T-cell (primary cell): Measurements from ENCODE around the gene PAX5. TPM values are rescaled to one million over a fixed set of nuclear protein-coding genes. Genes with fewer than 3 reads are reported as not detected.

Experiments
- ATAC-seq, 4 experiments: fragments of 200-7000 bp in 3 of 4; fragments of 150-1000 bp in 1 of 4; cut with Tn5 transposase; replicated peaks in 1 of 4; 1 replicate in 3 of 4; 2 replicates in 1 of 4; pipeline ENCODE4 v1.10.0; 2021; ENCODE audit warnings: moderate library complexity in 3 of 4, mild to moderate bottlenecking in 2 of 4, moderate number of reproducible peaks in 1 of 4
- CTCF ChIA-PET, 2 donors: fragments of 300-600 bp; sonication (Branson Sonifier 250); formaldehyde crosslinking; loops; one replicate each; lab custom pipeline; 2022; ENCODE audit warnings: antibody characterized with exemption in 2 of 2; lab: Charles Lee
- POLR2A ChIA-PET, 2 donors: fragments of 300-600 bp; sonication (Branson Sonifier 250); formaldehyde crosslinking; loops; one replicate each; lab custom pipeline; 2022; ENCODE audit warnings: antibody characterized with exemption in 2 of 2; lab: Charles Lee
- DNase-seq, 35 experiments: peaks; one replicate each; pipeline versions ENCODE4 v3.0.0 to v3.0.0-alpha.2; 2013 to 2023
- H3K27ac ChIP-seq: one replicate; pipeline ENCODE4 v1.5.1; 2013; ENCODE audit warnings: low read length
- H3K27me3 ChIP-seq, 2 experiments: replicated peaks in 1 of 2; 1 replicate in 1 of 2; 2 replicates in 1 of 2; pipeline versions ENCODE4 v1.6.1 to v1.7.0; 2013; ENCODE audit warnings: low read length in 1 of 2, mixed read lengths in 1 of 2; ENCODE audit not compliant: control insufficient read depth in 2 of 2, insufficient read depth in 2 of 2; ENCODE audit errors: extremely low read depth in 1 of 2
- H3K36me3 ChIP-seq, 2 donors: 1 replicate in 1 of 2; 2 replicates in 1 of 2; pipeline versions ENCODE4 v1.6.1 to v1.7.0; 2013; ENCODE audit warnings: low read length in 1 of 2; ENCODE audit not compliant: control insufficient read depth in 2 of 2, insufficient read depth in 1 of 2; ENCODE audit errors: extremely low read depth in 1 of 2
- H3K4me1 ChIP-seq, 2 experiments: 1 replicate in 1 of 2; 2 replicates in 1 of 2; pipeline versions ENCODE4 v1.6.1 to v1.7.0; 2013; ENCODE audit warnings: low read length in 2 of 2, mixed read lengths in 1 of 2; ENCODE audit not compliant: insufficient read depth in 2 of 2, control insufficient read depth in 1 of 2; ENCODE audit errors: extremely low read depth in 1 of 2
- H3K4me3 ChIP-seq, 2 donors: 1 replicate in 1 of 2; 2 replicates in 1 of 2; pipeline versions ENCODE4 v1.5.1 to v1.7.0; 2013; ENCODE audit warnings: mild to moderate bottlenecking in 2 of 2, low read length in 1 of 2, moderate library complexity in 1 of 2; ENCODE audit not compliant: control insufficient read depth in 1 of 2; ENCODE audit errors: extremely low read depth in 1 of 2
- H3K9me3 ChIP-seq: 2 replicates; pipeline ENCODE4 v1.7.0; 2013
- H3K27ac Mint-ChIP-seq, 2 donors: one replicate each; pipeline ENCODE4 v1.8.0; 2020 to 2021; ENCODE audit warnings: mild to moderate bottlenecking in 2 of 2, mixed read lengths in 2 of 2
- H3K27me3 Mint-ChIP-seq, 2 donors: one replicate each; pipeline ENCODE4 v1.8.0; 2021 to 2022; ENCODE audit warnings: mixed read lengths in 2 of 2
- H3K36me3 Mint-ChIP-seq: one replicate; pipeline ENCODE4 v1.8.0; 2021; ENCODE audit warnings: mixed read lengths
- H3K4me1 Mint-ChIP-seq, 3 donors: one replicate each; pipeline ENCODE4 v1.8.0; 2020 to 2022; ENCODE audit warnings: mixed read lengths in 3 of 3, mild to moderate bottlenecking in 1 of 3
- H3K4me3 Mint-ChIP-seq, 3 donors: one replicate each; pipeline ENCODE4 v1.8.0; 2020 to 2022; ENCODE audit warnings: mild to moderate bottlenecking in 3 of 3, mixed read lengths in 3 of 3, moderate library complexity in 3 of 3
- H3K9me3 Mint-ChIP-seq, 3 donors: one replicate each; pipeline ENCODE4 v1.8.0; 2020 to 2022; ENCODE audit warnings: mixed read lengths in 3 of 3
- WGBS: methylation state at CpG from one replicate; pipeline ENCODE4 v1.1.5; 2013; ENCODE audit warnings: missing lambda C conversion rate; ENCODE audit not compliant: insufficient coverage; 5-methylcytosine and 5-hydroxymethylcytosine counted together
- total RNA-seq, 35 experiments: library from RNA in 6 of 35; stranded (reverse) in 6 of 35; fragments of 120-200 nt in 1 of 35; gene quantifications; one replicate each; pipeline versions ENCODE4 v1.2.1 to v1.2.4 and lab custom pipeline; 2013 to 2026

Gene PAX5
- total RNA-seq, 5 donors from 2014 or later (not counting 1 experiment from before 2014, with no cell fraction given): 1.7 to 12.4 (median 4.4) TPM

DNA sequence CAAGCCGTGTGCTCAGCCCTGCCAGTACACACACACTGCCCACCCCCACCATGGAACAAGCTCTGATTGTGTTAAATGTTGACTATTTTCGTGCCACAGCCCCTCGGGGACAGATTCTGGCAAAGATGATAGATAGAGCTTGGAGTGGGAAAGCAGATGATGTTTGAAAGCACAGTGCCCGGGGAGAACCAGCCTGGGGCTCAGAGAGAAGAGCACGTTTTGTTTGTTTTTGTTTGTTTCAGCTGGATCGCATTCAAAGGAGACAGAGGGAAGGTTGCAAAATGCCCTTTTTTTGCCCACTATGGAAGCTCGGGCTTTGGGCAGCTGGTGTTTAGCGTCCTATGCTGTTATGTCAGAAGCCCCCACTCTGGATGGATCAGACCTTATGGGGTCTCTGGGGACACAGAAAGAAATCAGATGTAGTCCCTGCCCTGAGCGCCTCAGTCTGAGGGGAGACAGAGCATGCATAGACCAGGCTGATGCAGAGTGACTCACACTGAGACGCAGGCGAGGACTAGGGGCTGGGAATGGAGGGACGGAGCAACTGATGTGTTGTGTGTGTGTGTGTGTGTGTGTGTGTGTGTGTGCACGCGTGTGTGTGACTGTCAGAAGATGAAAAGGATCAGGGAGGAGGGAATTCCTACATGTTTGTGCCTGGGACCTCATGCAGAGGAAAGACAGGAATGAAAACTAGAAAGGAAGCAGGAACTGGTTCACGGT is 231.7 kb downstream of the PAX5 start:
- Mint-ChIP-seq H3K36me3 (no peaks in the 10 kb centered on the region), H3K9me3 (no peaks in the 10 kb centered on the region), H3K27me3 (peaks cover 17 to 30% of the 10 kb centered on the region in 2 donors), H3K4me1 (no peaks in the 10 kb centered on the region), H3K4me3 (no peak overlapping the region), H3K27ac (no peak overlapping the region)
- H3K27me3 ChIP-seq: peaks cover 0 to 32% of the 10 kb centered on the region in 2 experiments
- H3K27ac ChIP-seq: no peak overlapping the region
- 84% methylated on average over 14 of the region's 15 CpGs for WGBS
- POLR2A ChIA-PET: no interaction called here
- no peak for ATAC-seq
- no peak for DNase-seq
- H3K4me1 ChIP-seq: no peaks in the 10 kb centered on the region
- H3K4me3 ChIP-seq: no peak overlapping the region
- H3K36me3 ChIP-seq: no peaks in the 10 kb centered on the region
- no peaks in the 10 kb centered on the region for H3K9me3 ChIP-seq
- CTCF ChIA-PET: no interaction called here

DNA sequence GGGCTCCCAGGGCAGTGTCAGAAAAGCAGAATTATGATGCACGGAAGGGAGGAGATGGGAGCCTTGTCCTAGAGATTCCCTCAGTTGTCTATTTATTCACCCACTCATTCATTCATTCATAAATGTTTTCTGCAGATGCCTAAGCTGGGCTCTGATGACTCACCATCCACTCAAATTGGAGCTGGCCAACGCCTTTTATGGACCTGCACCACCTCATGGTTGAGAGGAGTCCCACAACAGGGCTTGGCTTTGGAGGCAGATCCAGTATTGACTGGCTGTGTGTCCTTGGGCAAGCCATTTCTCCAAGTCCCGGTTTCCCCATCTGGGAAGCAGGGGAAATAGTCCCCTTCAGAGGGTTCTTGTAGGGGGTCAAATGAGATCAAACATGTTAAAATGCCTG is 233.6 kb downstream of the PAX5 start:
- Mint-ChIP-seq H3K27me3 (peaks cover 17 to 30% of the 10 kb centered on the region in 2 donors), H3K36me3 (no peaks in the 10 kb centered on the region), H3K4me1 (no peaks in the 10 kb centered on the region), H3K9me3 (no peaks in the 10 kb centered on the region), H3K27ac (no peak overlapping the region), H3K4me3 (no peak overlapping the region)
- ChIA-PET POLR2A (no interaction called here), CTCF (interaction anchor here (0.6 to 0.7 kb wide), 2 partner anchors 93 to 387 kb away, joined by 3 to 5 read pairs; no protein-coding TSS in a partner anchor)
- DNase-seq (no peak), ATAC-seq (no peak)
- Histone ChIP-seq H3K4me1 (no peaks in the 10 kb centered on the region), H3K4me3 (no peak overlapping the region), H3K27ac (no peak overlapping the region), H3K9me3 (no peaks in the 10 kb centered on the region), H3K27me3 (peaks cover 0 to 32% of the 10 kb centered on the region in 2 experiments), H3K36me3 (no peaks in the 10 kb centered on the region)
- 40% methylated on average over 1 of the region's 3 CpGs for WGBS

DNA sequence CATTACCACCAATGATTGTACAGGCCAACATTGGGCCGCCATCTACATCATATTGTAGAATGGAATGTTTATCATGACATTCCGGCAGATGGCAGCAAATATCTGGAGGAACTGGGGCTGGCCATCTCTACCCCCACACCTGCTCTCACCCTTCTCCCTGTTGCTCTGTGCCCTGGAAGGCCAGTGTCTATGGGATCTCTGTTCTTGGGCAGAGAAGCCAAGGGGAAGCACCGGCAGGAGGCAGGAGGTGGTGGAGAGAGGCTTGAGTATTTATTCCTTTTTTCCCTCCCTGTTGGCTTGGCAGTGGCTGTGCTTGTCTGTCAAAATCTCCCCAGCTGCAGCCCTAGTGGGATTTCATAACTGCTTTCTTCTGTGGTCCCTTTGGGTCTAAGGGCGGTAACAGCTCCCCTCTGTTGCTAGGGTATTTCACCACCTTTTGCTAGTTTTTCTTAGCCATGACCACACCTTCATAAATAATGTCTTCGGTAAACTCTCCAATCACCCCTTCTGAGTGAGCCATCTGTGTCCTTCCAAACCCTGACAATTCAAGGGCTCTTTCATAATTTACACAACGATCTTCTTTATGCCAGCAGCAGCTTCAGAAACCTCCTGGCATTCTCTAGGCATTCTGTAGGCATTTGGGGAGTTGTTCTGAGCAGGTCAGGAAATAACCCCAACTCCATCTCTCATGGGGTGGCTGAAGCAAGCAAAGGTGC is 235.6 kb downstream of the PAX5 start:
- Histone ChIP-seq H3K4me1 (no peaks in the 10 kb centered on the region), H3K27ac (no peak overlapping the region), H3K36me3 (no peaks in the 10 kb centered on the region), H3K27me3 (peaks cover 0 to 34% of the 10 kb centered on the region in 2 experiments), H3K4me3 (no peak overlapping the region), H3K9me3 (no peaks in the 10 kb centered on the region)
- ATAC-seq (no peak), DNase-seq (no peak)
- no peaks in the 10 kb centered on the region for H3K4me1 Mint-ChIP-seq
- CTCF ChIA-PET: interaction anchor here in 1 of 2 donors (0.6 kb wide), 1 partner anchor 8 kb away, joined by 3 read pairs; no protein-coding TSS in a partner anchor
- peaks cover 0 to 3% (median 0%) of the 10 kb centered on the region in 3 donors for H3K9me3 Mint-ChIP-seq
- no peak overlapping the region for H3K4me3 Mint-ChIP-seq
- 72% methylated on average over 3 of the region's 6 CpGs for WGBS
- POLR2A ChIA-PET: no interaction called here
- no peak overlapping the region for H3K27ac Mint-ChIP-seq
- peaks cover 17 to 30% of the 10 kb centered on the region in 2 donors for H3K27me3 Mint-ChIP-seq
- no peaks in the 10 kb centered on the region for H3K36me3 Mint-ChIP-seq

GRCh38 chr9:36797471-36798220 is 236.4 kb downstream of the PAX5 start:
- CTCF ChIA-PET: no interaction called here
- H3K4me1 ChIP-seq: no peaks in the 10 kb centered on the region
- H3K27ac ChIP-seq: no peak overlapping the region
- H3K27me3 ChIP-seq: peaks cover 0 to 35% of the 10 kb centered on the region in 2 experiments
- no peaks in the 10 kb centered on the region for H3K36me3 ChIP-seq
- Mint-ChIP-seq H3K36me3 (no peaks in the 10 kb centered on the region), H3K4me3 (no peak overlapping the region), H3K27ac (no peak overlapping the region), H3K4me1 (no peaks in the 10 kb centered on the region), H3K27me3 (peaks cover 15 to 30% of the 10 kb centered on the region in 2 donors), H3K9me3 (peaks cover 5 to 8% (median 5%) of the 10 kb centered on the region in 3 donors)
- no peak overlapping the region for H3K4me3 ChIP-seq
- no peaks in the 10 kb centered on the region for H3K9me3 ChIP-seq
- DNase-seq: no peak
- POLR2A ChIA-PET: no interaction called here
- ATAC-seq: no peak
- WGBS: 88% methylated on average over 6 of the region's 17 CpGs

GRCh38 chr9:36796671-36797419 is 237.2 kb downstream of the PAX5 start:
- WGBS: 96% methylated on average over 4 of the region's 5 CpGs
- ATAC-seq (no peak), DNase-seq (no peak)
- peaks cover 10 to 23% of the 10 kb centered on the region in 2 donors for H3K27me3 Mint-ChIP-seq
- peaks cover 5 to 12% (median 9%) of the 10 kb centered on the region in 3 donors for H3K9me3 Mint-ChIP-seq
- H3K9me3 ChIP-seq: no peaks in the 10 kb centered on the region
- POLR2A ChIA-PET: no interaction called here
- no peaks in the 10 kb centered on the region for H3K36me3 Mint-ChIP-seq
- no peaks in the 10 kb centered on the region for H3K36me3 ChIP-seq
- no peak overlapping the region for H3K27ac Mint-ChIP-seq
- no peak overlapping the region for H3K4me3 Mint-ChIP-seq
- H3K27me3 ChIP-seq: peaks cover 0 to 27% of the 10 kb centered on the region in 2 experiments
- no peak overlapping the region for H3K27ac ChIP-seq
- CTCF ChIA-PET: no interaction called here
- H3K4me1 Mint-ChIP-seq: no peaks in the 10 kb centered on the region
- no peak overlapping the region for H3K4me3 ChIP-seq
- no peaks in the 10 kb centered on the region for H3K4me1 ChIP-seq

DNA sequence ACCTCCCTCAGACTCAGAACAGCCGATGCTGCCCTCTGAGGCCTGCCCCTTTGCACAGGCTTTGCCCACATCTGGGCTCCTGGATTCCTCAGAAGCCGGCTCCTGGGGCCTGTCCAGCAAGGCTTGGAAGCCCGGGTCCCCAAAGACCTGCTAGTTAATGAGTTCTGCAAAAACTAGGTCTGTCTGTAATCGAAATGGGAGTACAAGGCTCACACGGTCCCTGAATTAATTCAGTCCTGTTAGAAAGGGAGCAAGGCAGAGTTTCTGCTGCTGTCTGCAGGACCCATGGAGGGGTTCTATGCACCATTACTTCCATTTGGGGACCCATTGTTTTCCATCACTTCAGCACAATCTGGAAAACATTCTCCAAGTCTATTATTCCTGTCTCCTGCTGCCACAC is 239.6 kb downstream of the PAX5 start:
- CTCF ChIA-PET: no interaction called here
- H3K27me3 ChIP-seq: peaks cover 0 to 27% of the 10 kb centered on the region in 2 experiments
- no peaks in the 10 kb centered on the region for H3K36me3 ChIP-seq
- Mint-ChIP-seq H3K4me1 (no peaks in the 10 kb centered on the region), H3K9me3 (peaks cover 5 to 12% (median 9%) of the 10 kb centered on the region in 3 donors), H3K4me3 (no peak overlapping the region), H3K27ac (no peak overlapping the region), H3K36me3 (no peaks in the 10 kb centered on the region), H3K27me3 (peaks cover 2 to 12% of the 10 kb centered on the region in 2 donors)
- no peaks in the 10 kb centered on the region for H3K9me3 ChIP-seq
- POLR2A ChIA-PET: no interaction called here
- DNase-seq (no peak), ATAC-seq (no peak)
- H3K4me1 ChIP-seq: no peaks in the 10 kb centered on the region
- 81% methylated on average over 3 of the region's 5 CpGs for WGBS
- H3K27ac ChIP-seq: no peak overlapping the region
- no peak overlapping the region for H3K4me3 ChIP-seq
